ENCODE results near the gene MINAR1.

The MINAR1 gene

GRCh38 chr15:79475306-79475705 is 43.2 kb downstream of the MINAR1 start:
- H3K4me1 Mint-ChIP-seq, result no peaks in the 10 kb centered on the region
- H3K27ac Mint-ChIP-seq, result no peak overlapping the region
- H3K36me3 Mint-ChIP-seq, result no peaks in the 10 kb centered on the region
- DNase-seq (ENCODE audit: low spot score in 2 of 2) (no peak), ATAC-seq (no peak)
- H3K9me3 Mint-ChIP-seq, result no peaks in the 10 kb centered on the region
- H3K4me3 Mint-ChIP-seq, result no peak overlapping the region

DNA sequence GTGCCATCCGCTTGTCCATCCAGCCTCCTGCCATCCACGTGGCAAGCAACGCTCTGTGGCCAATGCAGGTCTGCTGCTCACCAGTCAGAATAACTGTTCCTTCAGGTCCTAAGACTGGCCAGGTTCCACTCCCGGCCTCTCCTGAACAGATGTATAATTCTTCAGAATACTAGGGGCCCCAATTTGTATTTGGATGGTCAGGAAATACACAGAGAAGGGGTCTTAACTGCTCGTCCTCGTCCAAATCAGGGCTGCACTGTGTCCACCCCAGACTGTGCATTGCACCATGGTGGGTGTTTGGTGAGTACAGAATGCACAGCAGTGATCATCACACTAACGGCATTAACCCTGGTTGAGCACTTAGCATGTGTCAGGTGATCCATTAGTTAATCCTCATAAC is 46.0 kb downstream of the MINAR1 start:
- Mint-ChIP-seq H3K27ac (no peak overlapping the region), H3K4me1 (no peaks in the 10 kb centered on the region), H3K9me3 (no peaks in the 10 kb centered on the region), H3K36me3 (no peaks in the 10 kb centered on the region), H3K4me3 (no peak overlapping the region)
- ATAC-seq (peak; percentile 26), DNase-seq (ENCODE audit: low spot score in 2 of 2) (no peak)

DNA sequence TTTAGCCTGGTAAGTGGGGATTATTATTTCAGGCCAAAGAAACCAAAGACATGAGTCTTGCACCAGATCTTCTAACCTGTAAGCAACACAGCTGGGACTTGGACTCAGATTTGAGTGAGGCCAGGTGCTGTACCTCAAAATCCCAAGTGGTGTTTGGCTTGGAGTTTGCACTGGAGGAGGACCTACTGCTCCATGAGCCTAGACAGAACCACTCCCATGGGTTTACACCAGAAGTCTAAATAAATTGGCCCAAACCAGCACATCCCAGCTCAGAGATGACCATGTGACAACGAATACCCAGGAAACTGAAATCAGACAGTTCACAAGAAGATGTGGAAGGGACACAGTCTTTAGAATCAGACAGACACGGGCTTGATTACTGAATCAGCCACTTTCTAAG is 47.5 kb downstream of the MINAR1 start:
- H3K4me1 Mint-ChIP-seq, result no peaks in the 10 kb centered on the region
- H3K27ac Mint-ChIP-seq, result no peak overlapping the region
- H3K9me3 Mint-ChIP-seq, result no peaks in the 10 kb centered on the region

DNA sequence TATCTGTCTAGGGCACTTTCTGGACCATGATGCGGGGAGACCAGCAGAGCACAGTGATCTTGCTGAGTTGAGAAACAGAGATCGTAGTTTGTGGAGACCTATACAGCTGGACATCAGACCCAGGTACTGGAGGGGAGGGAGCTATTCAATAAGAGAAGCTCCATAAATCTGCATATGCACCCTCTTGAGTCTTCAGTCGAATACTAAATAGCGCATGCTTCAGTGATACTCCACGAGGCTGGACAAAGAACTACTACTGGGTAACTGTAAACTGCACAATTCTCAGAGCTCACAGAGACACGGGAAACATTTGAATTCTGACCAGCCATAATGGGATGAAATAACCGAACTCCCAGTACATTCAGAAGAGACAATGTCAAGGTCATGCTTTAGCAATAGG is 49.7 kb downstream of the MINAR1 start:
- no peak for ATAC-seq
- Mint-ChIP-seq H3K36me3 (no peaks in the 10 kb centered on the region), H3K9me3 (no peaks in the 10 kb centered on the region), H3K27ac (no peak overlapping the region), H3K4me1 (no peaks in the 10 kb centered on the region), H3K4me3 (no peak overlapping the region)
- no peak for DNase-seq (ENCODE audit: low spot score in 2 of 2)

More for the DNA sequence above, 47.5 kb downstream of the MINAR1 start:
- H3K4me3 Mint-ChIP-seq, result no peak overlapping the region
- H3K36me3 Mint-ChIP-seq, result no peaks in the 10 kb centered on the region
- no peak for ATAC-seq
- no peak for DNase-seq (ENCODE audit: low spot score in 2 of 2)

All from stimulated activated effector memory CD8-positive, alpha-beta T cell treated with anti-CD3 and anti-CD28 coated beads, Interleukin-12 subunit alpha, Interleukin-12 subunit beta, amount 100 ng/mL, for 72 hours (primary cell).